K562 (cell line): ENCODE measurements around the gene FAM20B. TPM values are rescaled to one million over a fixed set of nuclear protein-coding genes. Genes with fewer than 3 reads are reported as not detected.

Experiments
- ARID1B ChIP-seq: fragments of 450-650 bp; IDR thresholded peaks from 2 replicates; pipeline ENCODE4 v1.6.1; 2016; ENCODE audit warnings: antibody characterized with exemption, mild to moderate bottlenecking, inconsistent platforms
- CSDE1 ChIP-seq, 2 experiments: fragments of 450-650 bp; IDR thresholded peaks; 2 replicates each; pipeline ENCODE4 v1.6.1; 2016; ENCODE audit warnings: mild to moderate bottlenecking in 1 of 2
- DLX4 ChIP-seq: fragments of 250-450 bp; sonication (Bioruptor Pico); IDR thresholded peaks from 2 replicates; pipeline ENCODE4 v1.6.1; 2021; ENCODE audit warnings: mild to moderate bottlenecking
- ELF1 ChIP-seq: fragments of 200-800 bp; sonication (Bioruptor generic); IDR thresholded peaks from 2 replicates; pipeline ENCODE4 v1.6.1; 2016; ENCODE audit warnings: missing genetic modification characterization, missing compliant biosample characterization
- FOXK1 ChIP-seq: sonication (generic); formaldehyde crosslinking; IDR thresholded peaks from 2 replicates; pipeline ENCODE4 v1.8.0; 2022; ENCODE audit warnings: missing genetic modification reagents, mild to moderate bottlenecking, borderline replicate concordance
- FOXP1 ChIP-seq: sonication (generic); formaldehyde crosslinking; IDR thresholded peaks from 2 replicates; pipeline ENCODE4 v1.8.0; 2022; ENCODE audit warnings: mild to moderate bottlenecking, missing genetic modification reagents
- MAX ChIP-seq: sonication (generic); formaldehyde crosslinking; IDR thresholded peaks from 2 replicates; pipeline ENCODE4 v1.9.0; 2022; ENCODE audit warnings: mild to moderate bottlenecking, missing genetic modification reagents
- MNT ChIP-seq, 2 experiments: fragments of 450-650 bp; conservative IDR thresholded peaks; 2 replicates each; pipeline ENCODE4 v1.6.1; 2017; ENCODE audit warnings: mild to moderate bottlenecking in 2 of 2, moderate library complexity in 2 of 2
- MTF1 ChIP-seq: fragments of 250-450 bp; sonication (Bioruptor Pico); IDR thresholded peaks from 2 replicates; pipeline ENCODE4 v1.9.0; 2021; ENCODE audit warnings: moderate library complexity, mild to moderate bottlenecking, inconsistent platforms, borderline replicate concordance
- PHB ChIP-seq: fragments of 250-450 bp; sonication (Bioruptor Pico); IDR thresholded peaks from 2 replicates; pipeline ENCODE4 v1.5.0; 2021
- POLR2G ChIP-seq: fragments of 200-400 bp; formaldehyde crosslinking; IDR thresholded peaks from 2 replicates; pipeline ENCODE4 v1.6.1; 2017; ENCODE audit warnings: low read depth, mild to moderate bottlenecking, antibody characterized with exemption, low read length, moderate library complexity
- SREBF1 ChIP-seq: fragments of 150-350 bp; IDR thresholded peaks from 2 replicates; pipeline ENCODE4 v1.6.1; 2014; ENCODE audit warnings: antibody characterized with exemption, low read depth, low read length, borderline replicate concordance
- STAT5A ChIP-seq: IDR thresholded peaks from 2 replicates; pipeline ENCODE4 v1.6.1; 2012; ENCODE audit warnings: low read length, inconsistent platforms, borderline replicate concordance
- TEAD4 ChIP-seq, 2 experiments: sonication (generic) in 1 of 2; formaldehyde crosslinking in 1 of 2; IDR thresholded peaks; 2 replicates each; pipeline versions ENCODE4 v1.6.1 to v1.8.0; 2012 to 2022; ENCODE audit warnings: borderline replicate concordance in 1 of 2, inconsistent platforms in 1 of 2, low read length in 1 of 2, mild to moderate bottlenecking in 1 of 2, missing genetic modification reagents in 1 of 2
- ZC3H11A ChIP-seq: IDR thresholded peaks from 2 replicates; pipeline ENCODE4 v1.6.1; 2012; ENCODE audit warnings: low read depth, low read length, improper control_type of control experiment
- ZNF175 ChIP-seq: fragments of 200-800 bp; sonication (Bioruptor generic); IDR thresholded peaks from 2 replicates; pipeline ENCODE4 v1.6.1; 2016; ENCODE audit warnings: low read depth, mild to moderate bottlenecking, missing genetic modification characterization, missing compliant biosample characterization
- ZNF609 ChIP-seq: sonication (generic); formaldehyde crosslinking; IDR thresholded peaks from 2 replicates; pipeline ENCODE4 v1.8.1; 2023; ENCODE audit warnings: missing genetic modification reagents, mild to moderate bottlenecking, borderline replicate concordance
- ZNF639 ChIP-seq, 2 experiments: fragments of 200-800 bp in 1 of 2; sonication (Bioruptor generic) in 1 of 2; sonication (generic) in 1 of 2; formaldehyde crosslinking in 1 of 2; IDR thresholded peaks in 1 of 2; conservative IDR thresholded peaks in 1 of 2; 2 replicates each; pipeline versions ENCODE4 v1.5.0 to v1.6.1; 2016 to 2020; ENCODE audit warnings: missing compliant biosample characterization in 1 of 2, missing genetic modification characterization in 1 of 2, missing genetic modification reagents in 1 of 2
- polyA plus RNA-seq, 8 experiments: library from polyadenylated mRNA; depleted of rRNA in 4 of 8; stranded (reverse) in 5 of 8; unstranded in 3 of 8; fragments of >200 nt; fragmentation: Nextera tagmentation in 2 of 8; fragmentation: Illumina TruSeq in 1 of 8; extraction: Ambion mirVana in 2 of 8; extraction: Trizol in 1 of 8; gene quantifications; 2 replicates each; pipeline versions ENCODE4 v1.2.1 to v1.2.3, GENCODE V29; 2011 to 2014; ENCODE audit warnings: inconsistent platforms in 1 of 8, missing spikeins in 1 of 8
- total RNA-seq, 7 experiments: library from RNA; depleted of rRNA in 6 of 7; stranded (reverse); fragments of >200 nt in 6 of 7; fragmentation: Illumina TruSeq in 2 of 7; extraction: Trizol in 2 of 7; gene quantifications; 2 replicates each; pipeline versions ENCODE4 v1.2.1 to v1.2.3, GENCODE V29; 2011 to 2021; ENCODE audit warnings: low replicate concordance in 1 of 7

The FAM20B gene
- total and polyA plus RNA-seq, 9 of the 15 experiments (the other 6 are each of a cell fraction or from before 2014, with no cell fraction given), result 7.2 to 67.5 (median 42.9) TPM

- peak; percentile 64 to 84 for TF ChIP-seq MNT (conservative IDR thresholded peaks at IDR 0.05)
- TF ChIP-seq ZC3H11A, result no peak
- TF ChIP-seq ELF1, result peak; percentile 72
- TF ChIP-seq MAX (CRISPR knock-in tag), result peak; percentile 92
- TF ChIP-seq FOXK1 (CRISPR knock-in tag), result peak; percentile 20; the same call in 1 of the 2 replicates
- 0 out of 2 replicates have a peak, but pooled peaks have one; percentile 53 for TF ChIP-seq ZNF609 (CRISPR knock-in tag)
- no peak for TF ChIP-seq TEAD4 (IDR thresholded peaks at IDR 0.05; ENCODE audit: low read length)
- peak; percentile 67; the same call in 1 of the 2 replicates for TF ChIP-seq TEAD4 (CRISPR knock-in tag; IDR thresholded peaks at IDR 0.05; ENCODE audit: borderline replicate concordance)
- TF ChIP-seq ZNF639 (CRISPR knock-in tag; conservative IDR thresholded peaks at IDR 0.05 in 1 of 2, IDR thresholded peaks at IDR 0.05 in 1 of 2), result no peak; a peak in 1 of 4 replicates
- no peak for TF ChIP-seq PHB (CRISPR knock-in tag)
- TF ChIP-seq ZNF175 (CRISPR knock-in tag), result no peak
- peak in 1 of 2 experiments; percentile 76; a peak in 2 of 4 replicates for TF ChIP-seq CSDE1 (IDR thresholded peaks at IDR 0.05)
- no peak for TF ChIP-seq DLX4 (CRISPR knock-in tag)
- TF ChIP-seq SREBF1, result no peak
- 0 out of 2 replicates have a peak, but pooled peaks have one; percentile 21 for TF ChIP-seq ARID1B
- no peak for TF ChIP-seq STAT5A
- TF ChIP-seq POLR2G, result peak; percentile 95
- TF ChIP-seq FOXP1 (CRISPR knock-in tag), result peak; percentile 93
- no peak for TF ChIP-seq MTF1 (CRISPR knock-in tag)
Measured at GRCh38 chr1:179081687-179082332, 56.1 kb downstream of the FAM20B start, which contains the start of gene TOR3A (continued).
